HepG2 (cell line): ENCODE data around the gene SLC16A6. TPM values are rescaled to one million over a fixed set of nuclear protein-coding genes. Genes with fewer than 3 reads are reported as not detected.

Experiments
- ELF1 ChIP-seq: sonication (generic); formaldehyde crosslinking; IDR thresholded peaks from 2 replicates; pipeline ENCODE4 v1.4.0; 2020; ENCODE audit warnings: missing genetic modification reagents
- FLYWCH1 ChIP-seq: sonication (generic); formaldehyde crosslinking; IDR thresholded peaks from 2 replicates; pipeline ENCODE4 v1.8.1; 2023; ENCODE audit warnings: mild to moderate bottlenecking, missing genetic modification reagents
- FOXA1 ChIP-seq, 2 experiments: fragments of 450-650 bp in 1 of 2; sonication (generic) in 1 of 2; formaldehyde crosslinking in 1 of 2; IDR thresholded peaks; 2 replicates each; pipeline versions ENCODE4 v1.4.0 to v1.6.1; 2016 to 2020; ENCODE audit warnings: missing genetic modification reagents in 1 of 2
- HNRNPL ChIP-seq: fragments of 200-400 bp; formaldehyde crosslinking; IDR thresholded peaks from 2 replicates; pipeline ENCODE4 v1.6.1; 2017; ENCODE audit warnings: mild to moderate bottlenecking, low read depth, low read length
- SRSF9 ChIP-seq: fragments of 200-400 bp; formaldehyde crosslinking; IDR thresholded peaks from 2 replicates; pipeline ENCODE4 v1.6.1; 2018; ENCODE audit warnings: borderline replicate concordance, mild to moderate bottlenecking, low read depth, low read length; ENCODE audit not compliant: insufficient read depth, poor library complexity, severe bottlenecking
- ZBTB1 ChIP-seq: sonication (generic); formaldehyde crosslinking; IDR thresholded peaks from 2 replicates; pipeline ENCODE4 v1.4.0; 2020; ENCODE audit warnings: missing genetic modification reagents, borderline replicate concordance
- ZBTB38 ChIP-seq: sonication (generic); formaldehyde crosslinking; IDR thresholded peaks from 2 replicates; pipeline ENCODE4 v1.5.1; 2020; ENCODE audit warnings: mild to moderate bottlenecking, missing genetic modification reagents
- ZNF510 ChIP-seq: sonication (generic); formaldehyde crosslinking; IDR thresholded peaks from 2 replicates; pipeline ENCODE4 v1.4.0; 2020; ENCODE audit warnings: low read depth, mild to moderate bottlenecking, missing genetic modification reagents
- ZNF768 ChIP-seq: sonication (generic); formaldehyde crosslinking; IDR thresholded peaks from 2 replicates; pipeline ENCODE4 v1.4.0; 2020; ENCODE audit warnings: missing genetic modification reagents
- polyA plus RNA-seq, 8 experiments: library from polyadenylated mRNA; depleted of rRNA in 3 of 8; stranded (reverse) in 7 of 8; unstranded in 1 of 8; fragments of >200 nt; fragmentation: Illumina TruSeq in 4 of 8; extraction: Trizol in 4 of 8; gene quantifications; 2 replicates each; pipeline versions ENCODE4 v1.2.1 to v1.2.3, GENCODE V29; 2011 to 2016; ENCODE audit warnings: low read depth in 4 of 8, missing spikeins in 1 of 8, mixed read lengths in 1 of 8; ENCODE audit not compliant: insufficient read depth in 1 of 8
- total RNA-seq, 5 experiments: library from RNA; depleted of rRNA; stranded (reverse); fragments of >200 nt; fragmentation: Illumina TruSeq; extraction: Trizol; gene quantifications; 2 replicates each; pipeline ENCODE4 v1.2.3, GENCODE V29; 2016; ENCODE audit warnings: low read depth in 1 of 5
- TF ChIP-seq, protein P1 (sequence below): sonication (generic); formaldehyde crosslinking; IDR thresholded peaks from 2 replicates; pipeline ENCODE4 v1.5.1; 2020; ENCODE audit warnings: mild to moderate bottlenecking, missing genetic modification reagents, borderline replicate concordance
- TF ChIP-seq, protein P2 (sequence below): sonication (generic); formaldehyde crosslinking; IDR thresholded peaks from 2 replicates; pipeline ENCODE4 v1.8.1; 2022; ENCODE audit warnings: low read depth, mild to moderate bottlenecking, missing genetic modification reagents
- TF ChIP-seq, protein P3 (sequence below): sonication (generic); formaldehyde crosslinking; IDR thresholded peaks from 2 replicates; pipeline ENCODE4 v1.4.0; 2020; ENCODE audit warnings: missing genetic modification reagents

The SLC16A6 gene
- total and polyA plus RNA-seq, 2 of the 13 experiments (the other 11 are each of a cell fraction or from before 2014, with no cell fraction given), result 1.1 to 44.7 TPM

DNA sequence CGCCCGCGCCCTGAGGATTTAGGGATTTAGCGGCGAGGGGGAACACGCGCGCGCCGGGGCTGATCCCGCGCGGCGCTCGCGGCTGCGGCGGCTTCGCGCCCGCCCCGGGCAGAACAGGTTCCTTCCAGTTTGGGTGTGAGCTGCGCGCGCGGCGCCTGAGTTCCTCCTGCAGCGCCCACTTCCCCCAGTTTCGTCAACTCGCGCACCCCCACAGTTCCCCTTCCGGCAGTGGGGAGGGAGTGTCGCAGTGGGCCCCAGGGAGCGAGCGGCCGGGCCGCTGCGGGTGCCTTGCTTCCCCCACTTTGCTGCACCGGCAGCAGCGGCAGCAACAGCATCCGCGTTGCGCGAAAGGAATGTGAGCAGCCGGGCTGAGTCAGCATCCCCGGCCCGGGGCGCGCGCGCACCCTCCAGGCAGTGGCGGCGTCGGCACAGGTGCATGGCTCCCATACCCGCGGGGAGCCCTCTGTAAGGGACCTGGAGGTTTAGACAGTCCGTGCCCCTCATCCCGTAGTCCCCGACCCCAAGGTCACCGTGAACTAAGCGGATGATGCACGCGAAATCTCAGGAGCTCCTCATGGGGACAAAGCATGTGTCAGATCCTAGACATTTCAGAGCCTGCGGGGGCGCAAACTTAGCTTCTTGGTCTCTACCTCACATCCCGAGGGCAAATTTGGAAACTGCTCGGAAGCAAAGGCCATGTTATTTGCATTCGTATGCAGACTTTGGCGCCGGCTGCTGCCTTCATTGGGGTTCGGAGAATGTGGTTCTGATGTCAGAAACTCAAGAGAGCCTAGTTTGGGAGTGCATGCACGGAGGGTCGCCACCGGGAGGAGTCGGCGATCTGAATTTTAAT is 1.1 kb upstream of the SLC16A6 start (continued):
- TF ChIP-seq, protein P1, sequence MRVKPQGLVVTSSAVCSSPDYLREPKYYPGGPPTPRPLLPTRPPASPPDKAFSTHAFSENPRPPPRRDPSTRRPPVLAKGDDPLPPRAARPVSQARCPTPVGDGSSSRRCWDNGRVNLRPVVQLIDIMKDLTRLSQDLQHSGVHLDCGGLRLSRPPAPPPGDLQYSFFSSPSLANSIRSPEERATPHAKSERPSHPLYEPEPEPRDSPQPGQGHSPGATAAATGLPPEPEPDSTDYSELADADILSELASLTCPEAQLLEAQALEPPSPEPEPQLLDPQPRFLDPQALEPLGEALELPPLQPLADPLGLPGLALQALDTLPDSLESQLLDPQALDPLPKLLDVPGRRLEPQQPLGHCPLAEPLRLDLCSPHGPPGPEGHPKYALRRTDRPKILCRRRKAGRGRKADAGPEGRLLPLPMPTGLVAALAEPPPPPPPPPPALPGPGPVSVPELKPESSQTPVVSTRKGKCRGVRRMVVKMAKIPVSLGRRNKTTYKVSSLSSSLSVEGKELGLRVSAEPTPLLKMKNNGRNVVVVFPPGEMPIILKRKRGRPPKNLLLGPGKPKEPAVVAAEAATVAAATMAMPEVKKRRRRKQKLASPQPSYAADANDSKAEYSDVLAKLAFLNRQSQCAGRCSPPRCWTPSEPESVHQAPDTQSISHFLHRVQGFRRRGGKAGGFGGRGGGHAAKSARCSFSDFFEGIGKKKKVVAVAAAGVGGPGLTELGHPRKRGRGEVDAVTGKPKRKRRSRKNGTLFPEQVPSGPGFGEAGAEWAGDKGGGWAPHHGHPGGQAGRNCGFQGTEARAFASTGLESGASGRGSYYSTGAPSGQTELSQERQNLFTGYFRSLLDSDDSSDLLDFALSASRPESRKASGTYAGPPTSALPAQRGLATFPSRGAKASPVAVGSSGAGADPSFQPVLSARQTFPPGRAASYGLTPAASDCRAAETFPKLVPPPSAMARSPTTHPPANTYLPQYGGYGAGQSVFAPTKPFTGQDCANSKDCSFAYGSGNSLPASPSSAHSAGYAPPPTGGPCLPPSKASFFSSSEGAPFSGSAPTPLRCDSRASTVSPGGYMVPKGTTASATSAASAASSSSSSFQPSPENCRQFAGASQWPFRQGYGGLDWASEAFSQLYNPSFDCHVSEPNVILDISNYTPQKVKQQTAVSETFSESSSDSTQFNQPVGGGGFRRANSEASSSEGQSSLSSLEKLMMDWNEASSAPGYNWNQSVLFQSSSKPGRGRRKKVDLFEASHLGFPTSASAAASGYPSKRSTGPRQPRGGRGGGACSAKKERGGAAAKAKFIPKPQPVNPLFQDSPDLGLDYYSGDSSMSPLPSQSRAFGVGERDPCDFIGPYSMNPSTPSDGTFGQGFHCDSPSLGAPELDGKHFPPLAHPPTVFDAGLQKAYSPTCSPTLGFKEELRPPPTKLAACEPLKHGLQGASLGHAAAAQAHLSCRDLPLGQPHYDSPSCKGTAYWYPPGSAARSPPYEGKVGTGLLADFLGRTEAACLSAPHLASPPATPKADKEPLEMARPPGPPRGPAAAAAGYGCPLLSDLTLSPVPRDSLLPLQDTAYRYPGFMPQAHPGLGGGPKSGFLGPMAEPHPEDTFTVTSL (CRISPR knock-in tag), result peak; percentile 47; the same call in 1 of the 2 replicates
- TF ChIP-seq FLYWCH1 (CRISPR knock-in tag) (no peak), HNRNPL (no peak), FOXA1 (IDR thresholded peaks at IDR 0.05) (no peak), FOXA1 (CRISPR knock-in tag; IDR thresholded peaks at IDR 0.05) (no peak; the same call in 1 of the 2 replicates), ZBTB1 (no peak), SRSF9 (no peak), ZNF510 (CRISPR knock-in tag) (no peak), ELF1 (peak; percentile 57; the same call in 1 of the 2 replicates), ZBTB38 (CRISPR knock-in tag) (peak; percentile 79; the same call in 1 of the 2 replicates), ZNF768 (CRISPR knock-in tag) (peak; percentile 70; the same call in 1 of the 2 replicates)
- TF ChIP-seq, protein P2, sequence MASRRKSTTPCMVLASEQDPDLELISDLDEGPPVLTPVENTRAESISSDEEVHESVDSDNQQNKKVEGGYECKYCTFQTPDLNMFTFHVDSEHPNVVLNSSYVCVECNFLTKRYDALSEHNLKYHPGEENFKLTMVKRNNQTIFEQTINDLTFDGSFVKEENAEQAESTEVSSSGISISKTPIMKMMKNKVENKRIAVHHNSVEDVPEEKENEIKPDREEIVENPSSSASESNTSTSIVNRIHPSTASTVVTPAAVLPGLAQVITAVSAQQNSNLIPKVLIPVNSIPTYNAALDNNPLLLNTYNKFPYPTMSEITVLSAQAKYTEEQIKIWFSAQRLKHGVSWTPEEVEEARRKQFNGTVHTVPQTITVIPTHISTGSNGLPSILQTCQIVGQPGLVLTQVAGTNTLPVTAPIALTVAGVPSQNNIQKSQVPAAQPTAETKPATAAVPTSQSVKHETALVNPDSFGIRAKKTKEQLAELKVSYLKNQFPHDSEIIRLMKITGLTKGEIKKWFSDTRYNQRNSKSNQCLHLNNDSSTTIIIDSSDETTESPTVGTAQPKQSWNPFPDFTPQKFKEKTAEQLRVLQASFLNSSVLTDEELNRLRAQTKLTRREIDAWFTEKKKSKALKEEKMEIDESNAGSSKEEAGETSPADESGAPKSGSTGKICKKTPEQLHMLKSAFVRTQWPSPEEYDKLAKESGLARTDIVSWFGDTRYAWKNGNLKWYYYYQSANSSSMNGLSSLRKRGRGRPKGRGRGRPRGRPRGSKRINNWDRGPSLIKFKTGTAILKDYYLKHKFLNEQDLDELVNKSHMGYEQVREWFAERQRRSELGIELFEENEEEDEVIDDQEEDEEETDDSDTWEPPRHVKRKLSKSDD (CRISPR knock-in tag), result no peak
- TF ChIP-seq, protein P3, sequence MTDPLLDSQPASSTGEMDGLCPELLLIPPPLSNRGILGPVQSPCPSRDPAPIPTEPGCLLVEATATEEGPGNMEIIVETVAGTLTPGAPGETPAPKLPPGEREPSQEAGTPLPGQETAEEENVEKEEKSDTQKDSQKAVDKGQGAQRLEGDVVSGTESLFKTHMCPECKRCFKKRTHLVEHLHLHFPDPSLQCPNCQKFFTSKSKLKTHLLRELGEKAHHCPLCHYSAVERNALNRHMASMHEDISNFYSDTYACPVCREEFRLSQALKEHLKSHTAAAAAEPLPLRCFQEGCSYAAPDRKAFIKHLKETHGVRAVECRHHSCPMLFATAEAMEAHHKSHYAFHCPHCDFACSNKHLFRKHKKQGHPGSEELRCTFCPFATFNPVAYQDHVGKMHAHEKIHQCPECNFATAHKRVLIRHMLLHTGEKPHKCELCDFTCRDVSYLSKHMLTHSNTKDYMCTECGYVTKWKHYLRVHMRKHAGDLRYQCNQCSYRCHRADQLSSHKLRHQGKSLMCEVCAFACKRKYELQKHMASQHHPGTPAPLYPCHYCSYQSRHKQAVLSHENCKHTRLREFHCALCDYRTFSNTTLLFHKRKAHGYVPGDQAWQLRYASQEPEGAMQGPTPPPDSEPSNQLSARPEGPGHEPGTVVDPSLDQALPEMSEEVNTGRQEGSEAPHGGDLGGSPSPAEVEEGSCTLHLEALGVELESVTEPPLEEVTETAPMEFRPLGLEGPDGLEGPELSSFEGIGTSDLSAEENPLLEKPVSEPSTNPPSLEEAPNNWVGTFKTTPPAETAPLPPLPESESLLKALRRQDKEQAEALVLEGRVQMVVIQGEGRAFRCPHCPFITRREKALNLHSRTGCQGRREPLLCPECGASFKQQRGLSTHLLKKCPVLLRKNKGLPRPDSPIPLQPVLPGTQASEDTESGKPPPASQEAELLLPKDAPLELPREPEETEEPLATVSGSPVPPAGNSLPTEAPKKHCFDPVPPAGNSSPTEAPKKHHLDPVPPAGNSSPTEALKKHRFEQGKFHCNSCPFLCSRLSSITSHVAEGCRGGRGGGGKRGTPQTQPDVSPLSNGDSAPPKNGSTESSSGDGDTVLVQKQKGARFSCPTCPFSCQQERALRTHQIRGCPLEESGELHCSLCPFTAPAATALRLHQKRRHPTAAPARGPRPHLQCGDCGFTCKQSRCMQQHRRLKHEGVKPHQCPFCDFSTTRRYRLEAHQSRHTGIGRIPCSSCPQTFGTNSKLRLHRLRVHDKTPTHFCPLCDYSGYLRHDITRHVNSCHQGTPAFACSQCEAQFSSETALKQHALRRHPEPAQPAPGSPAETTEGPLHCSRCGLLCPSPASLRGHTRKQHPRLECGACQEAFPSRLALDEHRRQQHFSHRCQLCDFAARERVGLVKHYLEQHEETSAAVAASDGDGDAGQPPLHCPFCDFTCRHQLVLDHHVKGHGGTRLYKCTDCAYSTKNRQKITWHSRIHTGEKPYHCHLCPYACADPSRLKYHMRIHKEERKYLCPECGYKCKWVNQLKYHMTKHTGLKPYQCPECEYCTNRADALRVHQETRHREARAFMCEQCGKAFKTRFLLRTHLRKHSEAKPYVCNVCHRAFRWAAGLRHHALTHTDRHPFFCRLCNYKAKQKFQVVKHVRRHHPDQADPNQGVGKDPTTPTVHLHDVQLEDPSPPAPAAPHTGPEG (CRISPR knock-in tag), result no peak; the same call in none of the 2 replicates
